Measurements from ENCODE around the gene ATP1A4. TPM values are rescaled to one million over a fixed set of nuclear protein-coding genes. Genes with fewer than 3 reads are reported as not detected.
A peak's percentile ranks its signal among the peaks of the same experiment; 100 is the strongest.

The ATP1A4 gene
- total RNA-seq, 1 donor, result not detected

- no peak for DNase-seq (ENCODE audit: low read depth)
- no peak overlapping the region for H3K4me3 ChIP-seq (ENCODE audit: low read depth, low read length)
- TF ChIP-seq CTCF (IDR thresholded peaks at IDR 0.05; ENCODE audit: insufficient read depth, low read length), result no peak
Measured at GRCh38 chr1:160196143-160196542, 44.7 kb downstream of the ATP1A4 start.

- H3K4me3 ChIP-seq (ENCODE audit: low read depth, low read length), result no peak overlapping the region
- no peak for DNase-seq (ENCODE audit: low read depth)
- no peak for TF ChIP-seq CTCF (IDR thresholded peaks at IDR 0.05; ENCODE audit: insufficient read depth, low read length)
Measured at GRCh38 chr1:160197231-160197630, 45.8 kb downstream of the ATP1A4 start.

- no peak for TF ChIP-seq CTCF (IDR thresholded peaks at IDR 0.05; ENCODE audit: insufficient read depth, low read length)
- DNase-seq (ENCODE audit: low read depth), result no peak
- H3K4me3 ChIP-seq (ENCODE audit: low read depth, low read length), result no peak overlapping the region
Measured at GRCh38 chr1:160200786-160201185, 49.4 kb downstream of the ATP1A4 start.

- no peak for TF ChIP-seq CTCF (IDR thresholded peaks at IDR 0.05; ENCODE audit: insufficient read depth, low read length)
- H3K4me3 ChIP-seq (ENCODE audit: low read depth, low read length), result peak overlapping the region; percentile 59
- no peak for DNase-seq (ENCODE audit: low read depth)
Measured at GRCh38 chr1:160204526-160205241, 53.3 kb downstream of the ATP1A4 start.

- H3K4me3 ChIP-seq (ENCODE audit: low read depth, low read length), result peak within 1 kb of the TSS; percentile 91
- DNase-seq (ENCODE audit: low read depth), result peak; percentile 49
Measured at GRCh38 chr1:160205242-160206035, 54.0 kb downstream of the ATP1A4 start, which contains the start of gene PEA15. Gene PEA15, plus strand, starts transcription at chr1:160205384. Its CDS starts 6,161 bp downstream, at chr1:160211545.

GRCh38 chr1:160206036-160206389 lies 54.6 kb downstream of the ATP1A4 start:
- peak overlapping the region; percentile 91 for H3K4me3 ChIP-seq (ENCODE audit: low read depth, low read length)
- DNase-seq (ENCODE audit: low read depth), result peak; percentile 54
- no peak for TF ChIP-seq CTCF (IDR thresholded peaks at IDR 0.05; ENCODE audit: insufficient read depth, low read length)

More at GRCh38 chr1:160205242-160206035, 54.0 kb downstream of the ATP1A4 start, which contains the start of gene PEA15:
- no peak for TF ChIP-seq CTCF (IDR thresholded peaks at IDR 0.05; ENCODE audit: insufficient read depth, low read length)

All from fibroblast of the aortic adventitia (primary cell).